ENCODE results near the gene EFNB2.

EFNB2 gene

DNA sequence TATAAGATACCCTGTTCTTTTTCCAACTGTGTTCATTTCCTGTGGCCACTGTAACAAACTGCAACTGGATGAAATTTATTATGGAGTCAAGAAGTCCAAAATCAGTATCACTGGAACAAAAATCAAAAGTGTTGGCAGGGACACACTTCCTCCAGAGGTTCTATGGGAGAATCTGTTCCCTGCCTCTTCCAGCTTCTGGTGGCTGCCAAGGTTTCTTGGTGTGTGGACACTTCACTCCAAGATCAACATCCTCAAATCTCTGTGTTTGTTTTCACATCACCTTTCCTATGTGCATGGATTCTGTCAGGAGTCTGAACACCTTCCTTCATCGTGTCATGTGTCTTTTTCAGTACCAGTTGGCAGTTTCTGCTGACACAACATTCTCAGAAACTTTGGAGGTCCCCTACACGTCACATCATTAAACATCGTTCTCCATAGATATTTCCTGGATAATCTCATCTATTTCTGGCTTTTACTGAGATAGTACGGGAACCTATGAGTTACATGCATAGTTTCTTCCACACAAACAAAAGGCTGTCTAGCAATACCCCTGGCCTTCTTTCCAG, 15.2 kb upstream of the EFNB2 start:
- DNase-seq (ENCODE audit: low read depth in 2 of 2) = no peak

DNA sequence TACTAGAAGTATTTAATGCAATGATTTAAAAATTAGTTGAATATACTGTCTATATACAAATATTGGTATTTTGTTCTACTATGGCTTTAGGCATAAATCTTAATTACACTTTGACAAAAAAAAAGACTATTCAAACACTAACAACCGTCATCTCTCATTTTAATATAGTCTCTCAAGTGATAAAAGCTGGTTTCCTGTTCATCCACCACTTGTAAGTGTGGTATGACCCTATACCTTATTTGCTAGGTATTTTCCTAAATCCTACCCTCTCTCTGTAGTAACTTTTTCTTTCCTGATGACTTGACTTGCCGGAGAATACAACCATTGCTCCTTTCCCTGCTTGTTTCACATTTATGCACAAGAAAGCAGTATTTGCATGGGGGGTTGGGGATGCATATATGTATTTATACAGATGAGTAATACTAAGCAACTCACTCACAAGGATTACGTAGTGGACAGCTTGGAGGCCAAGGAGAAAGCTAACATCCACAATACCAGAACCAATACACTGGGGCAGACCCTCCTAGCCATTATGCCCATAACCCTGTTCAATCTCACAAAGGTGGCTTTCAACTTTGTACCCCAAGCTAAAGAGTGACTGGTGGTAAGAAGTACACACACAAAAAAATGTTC, 12.7 kb upstream of the EFNB2 start:
- DNase-seq (ENCODE audit: low read depth in 2 of 2) = no peak

DNA sequence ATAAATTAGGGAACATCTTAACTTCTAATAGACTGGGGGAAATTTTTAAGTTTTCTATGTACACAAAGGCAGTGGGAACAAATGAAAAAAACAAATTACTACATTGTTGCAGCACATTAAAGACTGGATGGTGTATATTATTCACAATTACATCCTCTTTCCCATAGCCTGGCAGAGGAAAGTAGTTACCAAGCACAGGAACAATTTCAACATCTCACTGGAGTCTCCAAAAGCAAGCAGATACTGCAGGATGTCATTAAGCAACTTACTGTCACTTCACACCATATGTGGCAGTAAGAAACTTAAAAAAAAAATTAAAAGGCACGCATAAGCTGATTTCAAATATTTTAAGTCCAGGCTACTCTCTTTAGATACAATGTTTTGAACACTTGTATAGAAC, 6.4 kb upstream of the EFNB2 start:
- no peak for DNase-seq (ENCODE audit: low read depth in 2 of 2)

DNA sequence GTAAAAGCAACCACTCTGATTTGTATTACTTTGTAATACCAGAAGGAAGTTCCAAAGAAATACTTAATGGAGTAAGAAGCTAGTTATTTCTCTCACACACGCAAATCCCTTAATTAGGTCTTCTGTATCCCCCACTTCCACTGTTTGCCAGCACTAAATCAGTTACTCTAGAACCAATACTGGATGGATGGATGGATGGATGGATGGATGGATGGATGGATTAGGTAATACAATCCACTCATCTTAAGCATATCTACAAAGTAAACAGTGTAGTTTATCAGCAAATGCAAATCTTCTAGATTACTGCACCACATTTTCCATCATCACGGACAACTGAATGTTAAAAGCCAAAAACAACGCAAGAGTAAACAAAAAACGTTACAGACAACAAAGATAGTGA, 5.2 kb upstream of the EFNB2 start:
- DNase-seq (ENCODE audit: low read depth in 2 of 2) = no peak

DNA sequence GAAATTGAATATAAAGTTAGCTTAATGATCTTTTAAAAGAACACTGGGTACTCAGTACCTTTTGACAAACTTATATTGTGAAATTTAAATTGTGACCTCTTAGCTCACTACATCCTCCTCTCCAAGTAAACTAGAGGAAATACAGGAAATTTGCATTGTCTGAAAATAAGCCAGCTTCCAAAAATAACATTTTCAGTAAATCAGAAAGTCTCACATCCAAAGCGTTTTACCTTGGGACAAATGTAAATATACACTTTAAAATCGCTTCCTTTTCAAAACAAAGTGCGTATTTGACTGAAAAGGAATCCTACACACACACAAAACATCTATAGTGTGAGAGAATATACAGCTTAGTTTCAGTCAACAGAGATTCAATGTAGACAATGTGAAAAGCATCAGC, 2.1 kb upstream of the EFNB2 start:
- no peak for DNase-seq (ENCODE audit: low read depth in 2 of 2)

DNA sequence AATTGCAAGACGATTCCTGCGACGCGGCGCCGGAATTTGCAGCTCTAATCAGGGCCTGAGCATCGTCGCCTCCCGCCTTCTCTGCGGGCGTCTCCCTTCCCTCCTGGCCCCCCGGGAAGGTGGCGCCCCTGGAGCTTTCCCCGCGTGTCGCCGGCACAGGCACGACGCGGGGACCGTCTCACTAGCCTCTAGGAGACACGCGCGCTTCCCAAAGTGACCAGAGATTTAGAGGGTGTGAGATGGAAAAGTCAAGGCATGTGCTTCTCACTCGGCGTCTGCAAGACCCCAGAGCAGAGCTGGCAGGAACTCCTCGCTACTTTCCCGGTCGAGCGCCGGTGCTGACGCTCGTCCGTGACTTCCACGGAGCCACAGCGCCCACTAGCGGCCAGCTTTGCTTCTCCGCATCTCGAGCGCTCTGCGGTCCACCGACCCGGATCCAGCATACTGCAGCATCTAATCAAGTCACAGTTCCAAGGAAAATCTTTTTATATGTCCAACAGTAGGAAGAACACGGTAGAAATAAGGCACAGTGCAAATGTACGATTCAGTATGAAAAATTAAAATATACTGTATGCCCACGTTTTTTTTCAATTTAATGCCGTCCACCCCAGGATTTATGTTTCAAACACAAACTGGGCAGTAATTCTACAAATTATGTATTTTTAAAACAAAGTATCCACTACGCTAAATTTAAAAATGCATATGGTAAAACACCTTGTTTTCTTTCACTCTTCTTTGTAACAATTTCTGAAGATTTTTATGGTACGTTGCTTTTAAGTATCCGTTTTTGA, 977 bp upstream of the EFNB2 start:
- DNase-seq (ENCODE audit: low read depth in 2 of 2) = peak; percentile 59 to 77

DNA sequence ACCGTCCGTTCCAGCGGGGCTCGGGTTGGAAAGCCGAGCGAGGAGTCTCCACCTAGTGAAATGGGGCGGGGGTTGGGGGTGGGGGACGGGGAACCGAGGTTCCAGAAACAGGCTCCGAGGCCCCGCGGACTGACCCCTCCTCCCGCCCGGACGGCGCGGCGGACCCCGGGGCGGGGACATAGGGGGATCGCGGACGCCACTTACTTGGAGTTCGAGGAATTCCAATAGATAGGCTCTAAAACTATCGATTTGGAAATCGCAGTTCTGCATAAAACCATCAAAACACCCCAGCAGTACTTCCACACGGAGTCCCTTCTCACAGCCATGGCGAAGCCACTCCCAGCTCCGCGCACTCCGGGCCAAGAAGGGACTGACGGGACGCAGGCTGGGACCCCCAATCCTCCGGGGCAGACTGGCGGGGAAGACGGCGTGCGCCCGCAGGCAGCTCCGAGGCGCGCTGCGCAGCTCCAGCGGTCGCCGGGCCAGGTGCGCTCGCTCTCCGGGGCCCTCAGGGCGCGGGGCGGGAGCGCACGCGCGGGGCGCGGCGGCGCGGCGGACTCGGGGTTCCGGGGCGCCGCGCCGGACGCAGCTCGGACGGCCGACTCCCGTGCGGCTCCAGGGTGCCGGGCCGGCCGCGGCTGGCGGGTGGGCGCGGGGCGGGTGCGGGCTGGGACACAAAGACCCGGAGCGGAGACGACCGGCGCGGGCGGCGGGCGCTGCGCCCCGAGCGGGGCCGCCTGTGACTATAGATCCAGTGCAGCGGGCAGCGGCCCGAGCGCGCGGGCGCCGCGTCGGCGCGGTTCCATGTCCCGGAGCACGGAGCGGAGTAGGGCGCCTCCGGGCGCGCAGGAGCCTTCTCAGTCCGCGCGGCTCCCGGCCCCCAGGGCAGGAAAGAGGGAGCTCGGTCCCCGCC, 567 bp downstream of the EFNB2 start:
- no peak for DNase-seq (ENCODE audit: low read depth in 2 of 2)

DNA sequence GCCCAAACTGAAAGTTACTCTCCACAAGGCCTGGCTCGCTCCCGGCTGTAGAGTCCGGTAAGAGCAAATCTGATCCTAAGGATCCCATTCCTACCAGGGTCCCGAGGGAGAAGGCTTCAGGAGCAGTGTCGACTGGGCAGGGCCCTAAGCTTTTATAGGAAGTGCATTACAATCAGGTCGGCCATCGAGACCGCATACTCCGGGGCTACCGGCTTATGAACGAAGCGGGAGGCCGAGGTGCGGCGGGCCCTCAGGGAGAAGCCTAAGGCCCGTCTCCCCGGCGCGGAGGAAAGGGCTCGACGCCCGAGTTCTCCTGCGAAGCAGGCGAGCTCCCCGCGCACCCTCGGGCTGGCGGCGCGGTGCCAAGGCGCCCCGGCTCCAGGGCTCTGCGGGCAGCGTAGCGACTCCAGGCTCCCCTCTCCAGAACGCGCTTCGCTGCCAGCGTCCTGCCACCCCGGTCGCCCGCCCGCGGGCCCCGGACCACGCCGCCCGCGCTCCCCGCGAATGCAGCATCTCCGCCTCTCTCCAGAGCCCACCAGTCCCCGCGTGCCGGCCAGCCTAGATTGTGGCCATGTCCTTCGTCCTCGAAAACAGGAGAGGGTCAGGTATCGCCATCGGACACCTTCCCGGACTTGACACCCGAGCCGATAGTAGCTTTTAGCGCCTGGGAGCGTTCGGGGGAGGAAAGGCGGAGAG, 1.4 kb downstream of the EFNB2 start:
- DNase-seq (ENCODE audit: low read depth in 2 of 2) = no peak

DNA sequence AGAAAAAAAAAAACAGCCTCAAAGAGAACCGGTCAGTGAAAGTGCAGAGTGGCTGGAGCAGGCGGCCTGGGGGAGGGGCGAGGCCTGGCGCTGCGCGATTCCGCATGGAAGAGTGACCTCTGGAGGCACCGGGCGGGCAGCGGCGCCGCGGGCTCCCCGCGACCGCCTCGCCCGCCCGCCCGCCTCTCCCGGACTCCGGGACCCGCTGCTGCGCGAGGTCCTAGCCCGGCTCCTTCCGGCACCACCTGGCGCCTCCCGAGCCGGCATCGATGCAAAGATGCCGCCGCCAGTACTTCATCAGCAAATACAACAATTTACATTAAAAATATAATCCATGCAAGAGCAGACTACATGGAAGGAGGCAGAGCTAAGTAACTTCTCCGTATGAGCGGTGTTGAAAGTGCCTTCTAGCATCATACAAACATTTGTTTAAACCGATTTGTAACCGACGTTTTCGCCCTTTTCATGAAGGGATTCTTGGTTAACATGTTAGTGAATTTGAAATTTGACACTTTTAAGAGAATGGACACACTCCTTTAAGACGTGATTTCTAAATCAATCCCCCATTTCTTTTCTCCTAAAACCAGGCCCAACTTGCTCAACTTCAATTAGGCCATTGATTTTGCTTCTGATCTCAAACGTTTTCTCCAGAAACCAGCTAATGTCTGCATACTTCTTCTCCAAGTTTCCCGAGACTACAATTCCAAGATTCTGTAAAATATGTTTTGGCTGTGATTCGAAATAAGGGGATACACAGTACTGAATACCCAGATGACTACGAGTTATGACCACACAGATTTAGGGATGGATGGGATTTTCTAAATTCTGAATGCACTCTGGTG, 2.1 kb downstream of the EFNB2 start:
- DNase-seq (ENCODE audit: low read depth in 2 of 2) = no peak

DNA sequence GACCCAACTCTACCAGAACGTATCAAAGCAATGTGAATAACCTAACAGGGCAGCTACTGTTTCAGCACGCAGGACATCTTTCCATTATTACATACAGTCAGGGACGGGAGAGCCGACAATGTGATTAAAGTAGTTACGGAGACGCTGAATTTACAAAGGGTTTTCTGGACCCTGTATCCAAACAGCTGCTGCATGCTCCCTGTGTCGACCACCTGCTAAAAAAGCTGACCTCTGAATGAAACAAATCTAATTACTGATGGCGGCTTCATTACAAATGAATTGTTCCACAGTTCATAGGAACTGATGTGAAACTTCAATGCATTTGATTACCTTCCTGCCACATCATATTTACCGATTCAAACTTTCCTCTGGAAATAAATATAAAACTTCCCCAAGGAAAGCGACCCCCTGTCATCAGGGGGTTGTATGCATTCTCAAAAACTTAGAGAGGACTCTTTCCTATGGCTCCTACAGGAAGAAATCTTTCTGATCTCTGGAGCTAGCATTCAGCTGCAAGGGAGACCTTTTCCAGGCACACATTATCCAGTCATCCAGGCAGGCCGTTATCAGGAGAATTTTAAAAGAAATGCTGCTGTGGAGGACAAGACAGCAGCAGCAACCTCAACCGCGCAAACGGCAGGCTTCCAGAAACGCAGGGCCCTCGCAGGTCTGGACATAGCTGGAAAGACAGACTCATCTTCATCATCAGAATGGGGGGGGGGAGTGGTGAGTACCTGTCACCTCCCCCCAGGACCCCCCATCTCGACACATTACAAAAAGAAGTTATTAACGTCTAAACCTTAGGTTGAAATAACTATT, 3.1 kb downstream of the EFNB2 start:
- DNase-seq (ENCODE audit: low read depth in 2 of 2) = no peak

DNA sequence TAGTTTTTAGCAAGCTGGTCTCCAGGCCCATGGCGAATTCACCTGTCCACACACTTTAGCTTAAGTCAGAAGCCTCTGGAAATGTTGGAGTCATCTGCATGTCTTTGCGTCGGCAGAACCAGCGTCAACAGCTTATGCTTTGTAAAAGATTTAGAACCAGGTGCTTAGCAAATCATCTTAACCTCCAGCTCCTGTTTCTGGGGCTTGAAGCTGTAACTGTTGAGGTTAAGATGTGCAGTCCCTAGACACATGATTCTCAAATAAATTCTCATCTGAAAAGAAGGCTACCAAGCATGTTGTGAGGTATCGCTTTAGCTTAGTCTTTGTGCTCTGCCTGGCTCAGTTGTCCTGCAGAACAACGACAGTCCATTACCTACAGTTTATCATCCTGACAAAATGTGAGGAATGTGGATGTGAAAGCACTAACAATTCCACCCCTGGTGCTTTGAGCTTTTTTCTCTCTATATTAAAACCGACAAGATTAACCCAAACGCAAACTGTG, 4.4 kb downstream of the EFNB2 start:
- DNase-seq (ENCODE audit: low read depth in 2 of 2) = no peak

DNA sequence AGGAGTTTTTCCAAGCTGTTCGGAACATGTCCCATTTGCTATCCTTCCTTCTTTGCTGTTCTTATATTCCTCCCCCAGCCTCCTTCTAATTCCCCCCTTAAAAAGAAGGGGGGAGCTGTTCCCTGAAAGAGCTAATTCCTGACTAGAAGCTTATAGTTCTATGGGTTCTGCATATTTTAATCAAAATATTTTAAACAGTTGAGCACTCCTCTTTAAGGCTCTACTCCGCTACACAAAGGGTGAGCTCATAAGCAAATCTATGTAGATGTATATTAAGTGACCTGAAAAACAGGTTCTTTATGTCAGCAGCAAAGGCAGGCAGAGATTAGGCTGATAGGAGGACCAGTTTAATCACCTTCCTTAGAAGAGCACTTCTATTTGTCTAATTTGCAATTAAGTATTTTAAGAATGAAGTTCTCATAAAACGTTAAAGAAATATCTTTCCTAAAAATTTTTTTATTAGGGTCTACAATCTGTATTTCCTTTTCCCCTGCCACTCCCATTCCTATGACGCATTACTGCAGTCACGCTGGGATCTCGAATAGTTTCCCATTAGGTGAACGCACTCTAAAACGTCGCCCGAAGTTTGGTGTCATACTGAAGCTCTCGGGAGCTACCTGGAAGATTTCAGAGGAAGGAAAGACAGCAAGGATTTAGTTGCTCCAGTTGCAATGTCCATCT, 5.2 kb downstream of the EFNB2 start:
- no peak for DNase-seq (ENCODE audit: low read depth in 2 of 2)

DNA sequence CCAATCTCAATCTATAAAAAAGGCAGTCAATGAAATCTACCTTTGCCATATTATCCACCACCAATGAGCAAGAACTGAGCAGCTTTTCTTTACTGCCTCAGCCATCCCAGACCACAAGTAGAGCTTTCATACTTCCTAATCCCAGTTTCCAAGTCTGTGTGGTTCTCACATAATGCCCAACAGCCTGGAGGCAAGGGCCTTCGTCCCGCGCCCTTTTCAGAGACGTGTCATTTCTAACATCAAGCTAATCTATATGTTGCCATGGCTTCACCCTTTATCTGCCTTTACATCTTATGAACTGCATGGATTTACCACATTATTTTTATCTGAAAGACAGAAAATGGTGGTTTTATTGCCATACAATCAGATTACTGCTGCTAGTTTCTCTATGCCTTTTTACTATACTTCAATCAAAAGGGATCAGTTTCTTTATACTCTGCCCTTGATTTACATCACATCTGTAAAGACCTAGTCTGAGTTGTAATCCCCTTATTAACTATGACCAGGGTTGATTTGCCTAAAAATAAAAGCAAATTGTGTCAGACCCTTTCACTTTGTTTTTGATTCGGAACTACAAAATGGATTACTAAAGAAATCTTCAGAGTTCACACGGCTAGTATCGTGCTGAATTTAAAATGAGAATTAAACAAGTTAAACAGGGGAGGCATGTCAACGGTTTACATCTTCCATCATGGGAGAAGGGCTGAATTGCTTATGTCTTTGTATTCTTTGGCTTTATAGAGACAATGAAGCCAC, 5.9 kb downstream of the EFNB2 start:
- DNase-seq (ENCODE audit: low read depth in 2 of 2) = no peak

DNA sequence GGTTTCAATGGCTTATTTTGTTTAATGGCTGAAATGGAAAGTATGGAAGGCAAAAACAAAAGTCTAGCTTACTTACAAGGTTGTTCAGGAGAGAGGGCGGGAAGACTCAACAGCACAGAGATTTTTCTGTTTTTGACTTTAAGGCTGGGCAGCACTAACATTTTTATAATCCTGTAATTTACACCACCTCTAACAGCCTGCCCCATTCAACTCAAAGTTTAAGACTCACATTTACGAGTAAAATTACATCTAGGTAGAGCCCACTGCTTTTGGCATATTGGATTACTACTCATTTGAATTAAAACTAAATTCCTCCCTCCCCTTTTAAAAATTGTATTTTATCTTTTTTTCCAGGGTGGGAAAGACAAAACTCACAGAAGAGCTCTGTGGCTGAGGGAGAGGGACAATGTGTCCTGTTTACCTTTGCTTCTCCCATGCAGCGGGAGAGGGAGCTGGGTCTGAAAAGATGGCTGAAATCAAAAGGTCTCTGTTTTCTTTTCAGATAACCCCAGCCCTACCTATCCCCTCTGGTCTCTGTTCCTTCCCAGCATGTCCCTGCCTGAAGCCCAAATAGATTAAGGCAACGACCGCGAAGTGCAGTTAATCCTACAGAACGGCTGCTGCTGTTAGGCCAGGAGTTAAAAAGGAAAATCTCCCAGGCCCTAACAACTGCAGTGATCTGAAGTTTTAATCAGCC, 6.6 kb downstream of the EFNB2 start:
- DNase-seq (ENCODE audit: low read depth in 2 of 2) = no peak

DNA sequence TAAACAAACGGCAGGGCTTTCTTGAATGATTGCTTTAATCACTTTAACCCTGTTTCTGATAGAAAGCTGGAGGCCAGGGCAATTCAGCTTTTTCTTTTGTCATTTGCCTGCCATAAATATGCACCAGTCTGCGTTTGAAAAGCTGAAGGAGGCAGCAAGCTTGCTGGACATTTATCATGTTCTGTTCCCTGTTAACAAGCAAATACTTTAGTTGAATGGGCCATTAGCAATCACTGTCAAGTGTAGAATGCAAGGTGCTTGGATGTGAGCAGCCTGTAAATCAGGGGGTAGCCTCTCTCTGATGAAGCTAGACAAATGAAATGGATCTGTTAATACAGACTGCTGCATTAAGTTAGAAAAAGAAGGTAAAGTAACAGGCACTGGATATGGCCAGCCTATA, 7.6 kb downstream of the EFNB2 start:
- no peak for DNase-seq (ENCODE audit: low read depth in 2 of 2)

DNA sequence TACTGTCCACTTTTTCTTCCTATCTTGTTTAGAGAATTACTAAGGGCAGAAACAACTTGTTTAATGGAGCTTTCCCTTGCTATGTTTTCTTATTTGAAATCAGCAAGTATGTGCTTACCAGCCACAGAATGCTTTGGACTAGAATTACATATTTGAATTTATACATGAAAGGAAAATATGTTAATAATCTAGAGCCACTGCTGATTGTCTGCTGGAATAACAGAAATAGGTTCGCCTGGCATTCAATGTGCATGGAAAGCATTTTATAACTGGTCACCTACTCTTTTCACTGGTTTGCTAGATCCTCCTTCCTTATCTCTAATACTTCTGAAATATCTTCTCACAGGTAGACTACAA, 8.0 kb downstream of the EFNB2 start:
- DNase-seq (ENCODE audit: low read depth in 2 of 2) = no peak

DNA sequence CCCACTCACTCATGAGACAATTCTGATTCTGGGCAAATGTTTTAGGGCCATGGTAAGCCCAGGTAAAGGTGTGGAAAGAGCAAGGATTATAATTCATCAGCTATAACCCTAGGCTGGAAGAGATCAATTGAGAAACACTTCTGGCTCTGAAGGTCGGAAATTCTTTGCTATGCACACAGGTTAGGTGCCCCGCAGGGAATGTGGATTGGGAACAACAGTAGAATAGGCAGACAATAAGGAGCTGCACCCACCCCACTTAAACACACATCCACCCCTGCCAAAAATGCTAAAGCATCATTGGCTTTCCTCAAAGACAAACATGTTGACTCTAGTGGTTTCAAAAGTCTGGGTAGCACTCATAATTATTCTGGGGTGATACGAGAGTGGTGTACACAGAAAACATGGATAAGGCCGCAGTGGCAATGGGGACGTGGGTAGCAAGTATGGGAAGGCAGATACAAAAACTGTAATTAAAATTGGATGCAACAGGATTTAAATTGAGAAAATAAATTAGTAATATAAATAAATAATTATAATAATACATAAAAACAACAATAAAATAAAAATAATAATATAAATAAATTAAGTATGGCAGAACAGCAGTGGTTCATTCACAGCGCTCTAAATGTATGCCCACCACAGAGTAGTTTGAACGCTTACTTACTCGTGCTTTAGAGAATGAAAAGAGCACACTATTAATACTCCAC, 8.6 kb downstream of the EFNB2 start:
- no peak for DNase-seq (ENCODE audit: low read depth in 2 of 2)
